ENCODE data around the gene PEF1. TPM values are rescaled to one million over a fixed set of nuclear protein-coding genes. Genes with fewer than 3 reads are reported as not detected.

Gene PEF1
- total RNA-seq, 1 donor from 2014 or later: 83.4 TPM

GRCh38 chr1:31671561-31672201 is 27.0 kb upstream of the PEF1 start:
- DNase-seq (ENCODE audit: extremely low read depth, low read depth, low spot score): no peak

GRCh38 chr1:31671147-31671546 is 26.5 kb upstream of the PEF1 start:
- no peak for DNase-seq (ENCODE audit: extremely low read depth, low read depth, low spot score)

DNA sequence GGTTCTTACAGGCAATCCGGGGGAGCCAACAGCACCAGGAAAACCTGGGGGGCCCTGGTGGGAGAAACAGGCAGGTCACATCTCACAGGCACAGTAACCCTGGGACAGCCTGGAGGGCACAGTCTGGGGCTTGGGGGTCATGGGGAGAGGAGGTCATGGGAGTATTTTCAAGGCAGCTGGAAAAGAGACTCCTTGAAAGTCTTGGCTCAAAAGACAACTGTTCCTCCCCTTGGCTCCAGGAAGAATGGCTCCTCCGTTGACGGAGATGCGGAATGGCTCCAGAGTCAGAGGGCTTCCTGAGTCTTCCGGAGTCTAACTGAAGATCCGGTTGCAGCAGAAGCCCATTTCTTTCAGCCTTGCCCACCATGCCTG is 25.9 kb upstream of the PEF1 start:
- DNase-seq (ENCODE audit: extremely low read depth, low read depth, low spot score): no peak

DNA sequence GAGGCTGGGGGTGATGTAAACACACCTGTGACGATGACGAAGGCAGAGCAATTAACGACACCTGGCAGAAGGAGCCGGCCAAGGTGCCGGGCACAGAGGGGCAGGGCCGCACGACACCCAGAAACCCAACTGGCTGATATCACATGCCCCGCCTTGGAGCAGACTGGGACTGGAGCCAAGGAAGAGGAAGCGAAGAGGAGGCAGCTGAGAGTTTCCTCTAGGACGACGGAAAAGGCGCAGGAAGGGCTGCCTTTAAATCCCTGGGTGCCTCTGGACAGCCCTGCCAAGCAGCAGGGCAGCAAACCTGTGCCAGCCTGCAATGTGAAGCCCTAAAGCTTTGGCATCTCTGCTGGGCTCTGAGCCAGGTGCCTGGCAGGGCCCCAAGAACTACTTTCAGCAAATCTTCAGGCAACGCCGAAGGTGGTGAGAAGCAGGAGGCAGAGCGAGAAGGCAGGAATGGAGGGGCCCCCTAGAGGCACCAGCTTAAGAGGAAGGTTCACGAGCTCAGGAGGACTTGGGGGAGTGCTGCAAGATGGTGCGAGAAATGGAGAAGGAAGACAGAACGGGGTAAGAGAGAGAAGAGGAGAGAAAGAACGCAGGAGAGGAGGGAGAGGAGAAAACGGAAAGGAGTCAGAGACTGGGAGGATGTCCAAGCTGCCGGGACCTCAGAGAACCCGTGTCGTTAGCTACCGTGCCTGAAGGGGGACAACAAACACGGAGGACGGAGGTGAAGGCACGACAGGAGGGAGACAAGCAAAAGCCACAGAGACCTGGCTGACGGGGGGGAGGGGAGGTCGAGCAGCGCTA is 25.3 kb upstream of the PEF1 start:
- DNase-seq (ENCODE audit: extremely low read depth, low read depth, low spot score): no peak

GRCh38 chr1:31669433-31669785 is 24.7 kb upstream of the PEF1 start:
- DNase-seq (ENCODE audit: extremely low read depth, low read depth, low spot score): no peak

GRCh38 chr1:31668303-31668883 is 23.7 kb upstream of the PEF1 start:
- no peak for DNase-seq (ENCODE audit: extremely low read depth, low read depth, low spot score)

DNA sequence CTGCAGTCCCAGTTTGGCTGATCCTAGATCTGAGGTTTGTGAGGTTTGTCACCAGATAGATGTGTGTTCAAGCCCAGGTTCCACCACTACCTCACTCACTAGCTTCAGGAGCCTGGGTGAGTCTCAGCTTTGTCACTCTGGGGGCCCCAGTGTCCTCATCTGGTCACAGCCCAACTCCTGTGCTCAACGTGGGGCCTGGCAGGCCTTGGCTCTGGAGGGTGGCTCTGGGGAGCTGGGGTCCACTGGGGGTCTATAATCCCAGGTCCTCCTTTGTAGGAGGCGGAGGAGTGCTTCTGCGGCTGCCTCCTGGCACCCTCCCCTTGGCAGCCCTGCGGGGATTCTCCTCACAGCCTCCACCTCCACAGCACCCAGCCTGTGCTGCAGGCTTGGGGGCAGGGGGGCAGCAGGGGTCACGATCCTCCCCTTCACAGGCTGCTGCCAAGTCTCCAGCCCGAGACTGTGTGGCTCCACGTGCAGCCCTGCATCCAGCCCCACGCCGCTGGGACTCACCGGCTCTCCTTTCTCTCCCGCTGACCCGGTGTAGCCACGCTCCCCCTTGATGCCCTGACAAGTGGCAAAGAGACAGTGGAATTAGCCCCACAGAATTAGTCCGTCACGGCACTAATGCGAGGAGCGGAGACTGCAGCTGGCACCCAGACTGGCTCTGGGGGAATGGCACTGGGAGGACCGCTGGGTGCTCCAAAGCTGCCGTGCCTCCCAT is 22.5 kb upstream of the PEF1 start:
- no peak for DNase-seq (ENCODE audit: extremely low read depth, low read depth, low spot score)

DNA sequence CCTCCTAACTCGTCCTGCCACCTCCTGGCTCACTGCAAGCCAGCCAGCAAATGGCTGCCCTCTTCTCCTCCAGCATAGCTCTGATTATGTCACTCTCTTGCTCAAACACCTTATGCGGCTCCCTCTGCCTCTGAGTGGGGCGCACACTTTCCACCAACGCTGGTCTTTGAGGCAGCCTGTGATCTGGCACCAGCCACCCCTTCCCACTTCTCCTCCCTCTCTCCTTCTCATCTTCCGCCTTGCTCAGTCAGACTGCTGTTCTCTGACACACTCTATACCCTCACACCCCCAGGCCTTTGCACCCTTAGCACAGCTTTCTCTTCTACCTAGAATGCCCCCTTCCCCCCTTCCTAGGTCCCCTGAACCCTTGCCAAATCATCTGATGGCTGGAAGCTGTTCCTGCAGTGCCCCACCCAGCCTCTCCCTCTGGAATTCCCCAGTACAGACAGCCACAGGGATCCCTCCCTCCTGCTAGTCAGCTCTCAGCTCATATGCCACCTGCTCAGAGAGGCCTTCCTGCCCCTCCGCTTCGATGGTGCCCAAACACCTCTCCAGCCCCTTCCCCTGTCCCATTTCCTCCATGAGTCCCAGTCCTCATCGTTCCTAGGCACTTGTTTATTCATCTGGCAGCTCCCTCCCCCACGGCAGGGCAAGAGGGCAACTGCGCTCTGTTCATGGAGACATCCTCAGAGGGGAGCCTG is 21.7 kb upstream of the PEF1 start:
- no peak for DNase-seq (ENCODE audit: extremely low read depth, low read depth, low spot score)

- no peak for DNase-seq (ENCODE audit: extremely low read depth, low read depth, low spot score)
These were observed 20.7 kb upstream of the PEF1 start for GRCh38 chr1:31665234-31665878.

GRCh38 chr1:31664528-31664927 is 19.9 kb upstream of the PEF1 start:
- DNase-seq (ENCODE audit: extremely low read depth, low read depth, low spot score): no peak

GRCh38 chr1:31663622-31664452 is 19.2 kb upstream of the PEF1 start:
- DNase-seq (ENCODE audit: extremely low read depth, low read depth, low spot score): no peak

DNA sequence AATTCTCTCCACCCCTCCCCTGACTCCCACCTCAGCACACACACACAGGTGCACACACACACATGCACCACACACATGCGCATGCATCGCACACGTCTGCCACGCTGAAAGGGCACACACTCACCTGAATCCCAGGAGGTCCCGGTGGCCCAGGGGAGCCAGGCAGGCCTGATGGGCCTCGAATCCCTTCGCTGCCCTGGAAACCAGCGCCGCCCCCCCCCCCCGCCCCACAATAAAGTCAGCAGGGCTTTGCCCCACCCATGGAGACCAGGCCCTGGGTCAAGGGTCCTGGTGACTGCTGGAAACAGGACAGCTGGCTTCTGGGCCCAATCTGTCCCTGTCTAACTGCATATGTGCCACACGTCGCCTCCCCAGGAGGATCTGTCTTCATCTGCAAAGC is 17.8 kb upstream of the PEF1 start:
- no peak for DNase-seq (ENCODE audit: extremely low read depth, low read depth, low spot score)

DNA sequence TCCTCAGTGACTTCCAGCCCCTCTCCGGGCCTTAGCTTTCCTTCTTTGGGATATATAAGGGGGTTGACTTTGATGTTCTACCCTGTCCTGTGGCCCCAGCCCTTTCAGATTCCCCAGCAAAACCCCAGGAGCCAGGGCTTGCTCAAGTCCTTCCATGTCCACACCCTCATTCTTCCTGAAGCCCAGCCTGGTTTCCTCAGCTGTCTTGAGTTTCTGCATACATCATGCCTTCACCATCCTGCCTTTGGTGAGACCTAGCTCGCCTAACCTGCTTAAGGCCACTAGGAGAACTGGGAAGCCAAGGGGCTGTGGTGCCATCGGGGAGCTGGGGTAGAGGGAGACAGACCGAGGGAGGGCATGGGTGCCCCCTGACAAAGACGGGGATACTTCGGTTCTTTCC is 17.2 kb upstream of the PEF1 start:
- no peak for DNase-seq (ENCODE audit: extremely low read depth, low read depth, low spot score)

DNA sequence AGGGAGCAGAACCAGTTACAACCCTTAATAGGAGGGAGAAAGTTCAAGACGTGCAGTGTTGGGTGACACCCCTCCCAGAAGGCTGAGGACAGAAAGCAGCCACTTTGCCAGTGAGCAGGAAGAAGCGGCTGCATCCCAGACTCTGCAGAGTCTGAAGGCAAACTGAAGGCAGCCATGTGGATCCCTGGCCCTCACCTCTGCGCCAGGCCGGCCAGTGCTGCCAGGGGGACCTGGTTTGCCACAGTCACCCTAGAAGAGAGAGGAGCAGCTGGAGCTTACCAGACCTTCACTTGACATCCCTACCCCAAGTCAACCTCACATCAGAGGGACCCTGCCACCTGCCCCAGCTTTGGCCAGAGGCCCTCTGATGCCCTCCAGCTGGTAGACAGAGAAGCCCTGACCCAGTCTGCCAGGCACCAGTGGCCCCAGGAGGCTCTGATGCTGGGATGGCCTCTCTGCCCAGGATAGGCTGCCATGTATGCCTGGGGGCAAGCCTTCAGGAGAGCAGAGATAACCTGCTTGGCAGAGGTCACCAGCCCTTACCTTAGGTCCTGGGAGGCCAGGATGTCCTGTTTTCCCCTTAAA is 16.3 kb upstream of the PEF1 start:
- no peak for DNase-seq (ENCODE audit: extremely low read depth, low read depth, low spot score)

DNA sequence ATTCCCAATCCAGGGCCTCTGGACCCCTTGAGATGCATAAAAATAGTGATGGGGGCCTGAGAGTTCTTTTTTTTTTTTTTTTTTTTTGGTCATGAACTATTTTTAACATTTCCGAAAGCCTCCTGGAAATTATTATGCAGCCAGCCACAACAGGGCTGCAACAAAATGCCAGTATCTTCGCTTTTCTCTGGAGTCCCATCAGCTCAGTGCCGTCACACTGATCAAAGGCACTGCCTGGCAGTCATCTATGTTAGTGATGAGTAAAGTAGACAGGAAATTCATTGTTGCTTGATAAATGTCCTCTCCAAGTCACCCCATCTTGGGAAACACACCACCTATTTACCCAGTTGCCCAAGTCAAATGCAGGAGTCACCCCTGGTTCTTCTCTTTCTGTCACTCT is 15.2 kb upstream of the PEF1 start:
- no peak for DNase-seq (ENCODE audit: extremely low read depth, low read depth, low spot score)

DNA sequence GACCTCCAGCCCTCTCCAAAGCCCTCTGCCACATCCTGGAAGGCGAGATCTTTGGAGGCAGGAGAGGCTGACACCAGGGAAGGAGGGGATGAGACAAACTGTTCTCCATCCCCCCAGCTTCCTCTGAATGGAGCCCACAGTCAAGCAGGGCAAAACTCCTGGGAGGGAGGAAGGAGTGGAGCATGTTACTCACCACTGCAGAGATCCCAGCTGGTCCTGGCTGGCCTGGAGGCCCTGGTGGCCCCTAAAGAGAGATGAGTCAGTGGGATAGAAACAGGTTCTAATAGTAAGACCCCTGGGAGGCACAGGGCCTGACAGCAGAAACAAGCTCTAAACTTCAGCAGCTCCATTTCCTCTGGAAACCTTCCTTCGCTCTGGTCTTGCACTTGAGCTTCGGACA is 14.0 kb upstream of the PEF1 start:
- no peak for DNase-seq (ENCODE audit: extremely low read depth, low read depth, low spot score)

DNA sequence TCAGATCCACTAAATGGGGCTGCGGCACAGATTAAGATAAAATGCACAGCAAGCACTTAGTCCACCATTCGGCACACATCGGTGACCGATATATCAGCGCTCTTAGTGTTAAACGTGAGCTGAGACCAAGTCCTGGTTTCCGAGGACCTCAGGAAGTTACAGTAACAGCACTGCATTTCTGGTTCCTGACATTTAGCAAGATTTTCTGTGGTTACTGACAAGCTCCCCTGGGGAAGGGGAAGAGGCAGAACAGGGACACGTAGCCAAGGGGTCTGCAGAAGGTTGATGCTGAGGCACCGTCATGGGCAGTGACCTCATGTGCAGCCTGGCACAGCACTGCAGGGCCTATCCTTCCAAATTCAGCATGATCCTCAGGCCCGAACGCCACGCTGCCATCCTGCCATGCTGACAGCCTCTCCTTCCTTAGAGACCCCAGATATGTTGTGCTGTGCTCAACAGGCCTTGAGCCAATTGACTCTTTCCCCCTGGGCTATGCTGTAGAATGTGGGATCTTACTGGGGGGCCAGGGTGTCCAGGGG is 13.4 kb upstream of the PEF1 start:
- no peak for DNase-seq (ENCODE audit: extremely low read depth, low read depth, low spot score)

- no peak for DNase-seq (ENCODE audit: extremely low read depth, low read depth, low spot score)
These were observed 12.5 kb upstream of the PEF1 start for GRCh38 chr1:31657020-31657804.

Data from glomerular endothelial cell (primary cell).